HG03064 (cell line): ENCODE measurements around the gene ABCE1.
A peak's percentile ranks its signal among the peaks of the same experiment; 100 is the strongest.

Experiments
- ATAC-seq: cut with Tn5 transposase; IDR thresholded peaks from one replicate; pipeline ENCODE4 v1.9.1; 2021; ENCODE audit warnings: low read depth; ENCODE audit not compliant: unreplicated experiment

Gene ABCE1

GRCh38 chr4:145097821-145098674 is at the start of gene ABCE1, which contains the start of gene ANAPC10:
Gene ABCE1 (plus strand): TSS chr4:145098311. CDS start chr4:145104413, 6,102 bp downstream.
Gene ANAPC10 (minus strand): TSS chr4:145098196. CDS start chr4:145096099, 2,097 bp downstream.
- peak; percentile 78 for ATAC-seq

DNA sequence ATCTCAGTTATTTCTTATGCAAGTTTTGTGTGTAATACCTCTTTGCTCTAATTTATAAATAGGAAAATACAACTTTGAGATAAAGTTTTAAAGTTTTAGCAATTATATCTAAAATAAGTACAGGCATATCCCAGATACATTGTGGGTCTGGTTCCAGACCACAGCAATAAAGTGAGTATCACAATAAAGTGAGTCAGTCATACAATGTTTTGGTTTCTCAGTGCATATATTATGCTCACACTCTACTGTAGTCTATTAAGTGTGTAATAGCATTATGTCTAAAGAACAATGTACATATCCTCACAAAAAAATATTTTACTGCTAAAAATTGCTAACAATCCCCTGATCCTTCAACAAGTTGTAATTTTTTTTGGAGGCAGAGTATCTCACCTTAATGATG is 49.3 kb upstream of the ABCE1 start:
- ATAC-seq, result no peak

DNA sequence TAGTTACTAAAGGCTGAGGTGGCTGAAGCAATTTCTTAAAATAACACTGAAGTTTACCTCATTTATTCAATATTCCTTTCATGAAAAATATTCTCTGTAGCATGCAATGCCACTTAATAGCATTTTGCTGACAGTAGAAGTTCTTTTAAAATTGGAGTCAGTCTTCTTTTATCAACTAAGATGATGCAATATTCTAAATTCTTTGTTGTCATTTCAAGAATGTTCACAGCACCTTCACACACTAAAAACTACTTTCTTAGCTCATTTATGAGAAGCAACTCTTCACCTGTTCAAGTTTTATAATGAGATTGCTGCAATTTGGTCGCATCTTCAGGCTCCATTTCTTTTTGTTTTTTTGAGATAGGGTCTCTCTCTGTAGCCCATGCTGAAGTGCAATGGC is 48.9 kb upstream of the ABCE1 start:
- no peak for ATAC-seq

- no peak for ATAC-seq
These were observed 42.4 kb upstream of the ABCE1 start for GRCh38 chr4:145055533-145056257.

DNA sequence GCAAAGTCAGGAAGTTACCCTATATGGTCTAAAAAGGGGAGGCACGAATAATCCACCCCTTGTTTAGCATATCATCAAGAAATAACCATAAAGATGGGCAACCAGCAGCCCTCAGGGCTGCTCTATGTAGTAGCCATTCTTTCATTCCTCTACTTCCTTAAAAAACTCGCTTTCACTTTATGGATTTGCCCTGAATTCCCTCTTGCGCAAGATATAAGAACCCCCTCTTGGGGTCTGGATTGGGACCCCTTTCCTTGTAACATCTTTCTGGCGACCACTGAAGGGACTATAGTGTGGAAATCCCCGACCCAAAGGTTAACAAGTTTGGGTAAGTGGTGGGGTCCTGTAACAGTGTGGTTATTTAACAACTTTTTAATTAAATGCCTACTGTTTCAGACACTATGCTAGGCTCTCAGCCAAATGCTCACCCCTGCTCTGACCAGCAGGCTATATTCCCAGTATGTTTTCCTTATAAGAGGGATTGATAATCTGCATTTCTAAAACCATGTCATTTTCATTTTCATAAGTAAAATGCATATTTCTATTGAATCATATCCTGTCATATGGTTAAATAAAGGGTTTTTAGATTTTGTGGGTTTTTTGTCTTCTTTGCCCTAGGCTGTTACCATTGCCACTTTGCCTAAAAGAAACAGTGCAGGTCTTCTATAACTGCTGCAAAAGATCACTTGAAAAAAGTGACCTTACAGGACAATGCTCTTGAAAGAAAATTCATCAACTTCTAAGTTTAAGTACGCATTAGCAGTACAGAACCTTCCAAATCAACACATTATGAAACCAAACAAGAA is 41.6 kb upstream of the ABCE1 start:
- ATAC-seq, result no peak

GRCh38 chr4:145058256-145058655 is 39.9 kb upstream of the ABCE1 start:
- no peak for ATAC-seq

DNA sequence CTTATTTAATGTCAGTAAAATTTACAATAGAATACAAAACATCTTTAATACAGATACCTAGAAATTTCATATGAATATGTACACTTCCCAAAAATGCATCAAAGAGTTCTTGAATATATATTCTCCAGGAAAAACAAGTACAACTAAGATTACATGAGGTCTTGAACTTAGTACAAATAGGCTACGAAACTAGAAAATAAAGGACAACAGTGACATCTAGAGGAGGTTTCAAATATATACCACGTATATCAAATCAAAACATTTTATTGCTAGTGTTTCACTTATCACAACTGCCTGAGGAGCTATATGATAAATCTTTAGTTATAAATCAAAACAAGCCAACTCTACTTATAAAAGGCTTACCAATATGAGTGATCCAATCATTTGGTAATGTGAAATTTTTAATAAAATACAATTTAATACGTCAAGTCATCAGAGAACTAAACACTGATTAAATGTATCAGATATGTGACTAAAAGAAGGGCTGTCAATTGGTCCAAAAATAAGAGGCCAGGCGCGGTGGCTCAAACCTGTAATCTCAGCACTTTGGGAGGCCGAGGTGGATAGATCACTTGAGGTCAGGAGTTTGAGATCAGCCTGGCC is 36.7 kb upstream of the ABCE1 start:
- ATAC-seq, result no peak

DNA sequence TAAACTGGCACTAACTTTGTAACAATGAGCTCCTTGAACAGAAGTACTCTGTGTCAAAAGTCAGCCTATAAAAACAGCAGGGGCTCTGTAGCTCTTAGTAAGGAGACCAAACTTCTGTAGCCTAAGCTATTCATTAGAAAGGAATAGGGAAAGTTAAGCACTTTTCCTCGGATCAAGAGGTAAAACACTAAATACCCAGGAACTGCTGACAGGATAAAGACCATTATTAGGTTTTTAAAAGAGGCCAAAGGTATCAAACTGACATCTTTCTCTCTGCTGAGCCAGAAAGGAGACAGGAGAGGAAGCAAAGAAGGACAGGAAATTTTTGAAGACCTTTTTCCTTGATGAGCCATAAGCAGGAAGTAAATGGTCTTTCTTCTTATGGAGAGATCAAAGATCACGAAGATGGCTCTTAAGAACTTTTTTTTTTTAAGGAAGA is 32.0 kb upstream of the ABCE1 start:
- ATAC-seq, result no peak

DNA sequence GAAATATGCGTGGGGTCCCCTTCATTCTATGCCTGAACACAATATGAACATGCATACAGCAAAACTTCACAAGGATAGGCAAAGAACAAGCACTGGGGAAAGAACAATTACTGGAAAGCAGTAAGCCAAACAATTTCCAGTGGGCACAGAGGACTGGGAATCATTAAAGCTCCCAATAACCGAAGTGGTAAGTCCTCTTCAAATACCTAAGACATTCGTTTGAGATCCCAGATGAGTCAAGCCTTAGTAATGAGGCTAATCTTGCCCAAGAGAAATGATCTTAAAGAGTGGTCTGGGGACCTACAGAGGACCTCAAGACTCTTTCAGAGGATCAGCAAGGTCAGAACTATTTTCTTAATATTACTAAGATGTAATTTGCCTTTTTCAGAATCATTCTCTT is 28.8 kb upstream of the ABCE1 start:
- ATAC-seq, result no peak

DNA sequence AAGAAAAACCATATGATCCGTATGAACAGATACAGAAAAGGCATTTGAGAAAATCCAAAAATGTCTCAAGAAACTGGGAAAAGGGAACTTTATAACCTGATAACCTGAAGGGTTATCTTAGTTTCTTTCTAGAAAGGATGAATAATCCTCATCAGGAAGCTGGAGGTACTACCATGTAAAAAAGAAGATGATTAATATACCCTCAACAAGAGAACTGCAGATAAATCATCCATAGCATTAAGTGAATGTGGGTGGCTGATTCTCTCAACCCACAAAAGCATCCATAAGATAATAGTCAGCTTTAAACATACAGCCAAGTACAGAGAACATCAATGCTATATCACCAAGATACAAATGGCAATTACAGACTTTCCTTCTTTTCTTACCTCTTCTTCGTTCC is 26.6 kb upstream of the ABCE1 start:
- no peak for ATAC-seq

- no peak for ATAC-seq
These were observed 22.2 kb upstream of the ABCE1 start for GRCh38 chr4:145075742-145076468.

DNA sequence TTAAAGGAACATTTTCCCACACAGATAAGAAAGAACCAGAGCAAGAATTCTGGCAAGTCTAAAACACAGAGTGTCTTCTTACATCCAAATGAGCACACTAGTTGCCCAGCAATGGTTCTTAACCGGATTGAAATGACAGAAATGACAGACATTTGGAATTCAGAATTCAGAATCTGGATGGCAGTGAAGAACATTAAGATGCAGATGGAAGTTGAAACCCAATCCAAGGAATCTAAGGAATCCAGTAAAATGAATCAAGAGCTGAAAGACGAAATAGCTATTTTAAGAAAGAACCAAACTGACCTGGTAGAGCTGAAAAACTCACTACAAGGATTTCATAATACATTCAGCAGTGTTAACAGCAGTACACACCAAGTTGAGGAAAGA is 21.6 kb upstream of the ABCE1 start:
- ATAC-seq, result no peak

- ATAC-seq, result no peak
These were observed 16.4 kb upstream of the ABCE1 start for GRCh38 chr4:145081756-145082155.

- ATAC-seq, result no peak
These were observed 14.1 kb upstream of the ABCE1 start for GRCh38 chr4:145083891-145084605.

DNA sequence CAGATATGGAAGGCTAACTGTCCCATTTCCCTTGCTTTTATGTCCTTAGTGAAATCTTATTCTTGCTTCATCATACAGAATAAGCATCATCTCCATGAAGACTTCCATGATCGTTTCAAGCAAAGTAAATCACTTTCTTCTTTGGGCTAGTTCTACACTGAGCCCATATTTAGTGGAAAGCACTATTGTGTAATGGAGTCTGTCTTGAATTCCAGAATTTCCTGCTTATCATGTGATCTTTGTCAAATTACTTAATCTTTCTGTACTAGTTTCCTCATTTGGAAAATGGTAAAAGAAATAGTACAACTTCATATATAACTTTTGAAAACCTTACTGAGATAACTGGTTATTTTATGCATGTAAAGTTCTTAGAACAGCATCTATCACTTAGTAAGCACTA is 7.7 kb upstream of the ABCE1 start:
- no peak for ATAC-seq

- ATAC-seq, result no peak
These were observed 4.5 kb upstream of the ABCE1 start for GRCh38 chr4:145093638-145094037.

DNA sequence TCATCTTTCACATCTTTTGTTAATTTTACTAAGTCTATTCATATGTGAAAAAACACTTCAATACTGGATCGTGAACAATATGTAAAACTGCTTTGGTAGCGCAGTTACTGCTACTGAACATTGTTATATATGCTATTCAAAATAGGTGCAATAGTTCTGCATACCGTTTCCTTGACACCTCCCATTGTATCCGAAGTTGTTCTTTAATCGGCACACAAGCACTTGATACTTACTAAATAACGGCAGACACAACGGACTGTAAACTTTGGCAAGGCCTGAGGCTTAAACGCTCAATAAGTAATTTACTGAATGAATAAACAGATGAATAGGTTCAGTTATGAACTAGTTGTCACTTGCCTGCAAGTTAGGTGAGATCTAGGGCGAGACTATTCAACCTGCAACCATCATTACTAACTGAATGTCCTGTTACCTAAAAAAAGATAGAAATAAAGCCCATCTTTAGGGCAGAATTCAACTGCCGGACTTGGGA is 735 bp upstream of the ABCE1 start:
- peak; percentile 1 for ATAC-seq

DNA sequence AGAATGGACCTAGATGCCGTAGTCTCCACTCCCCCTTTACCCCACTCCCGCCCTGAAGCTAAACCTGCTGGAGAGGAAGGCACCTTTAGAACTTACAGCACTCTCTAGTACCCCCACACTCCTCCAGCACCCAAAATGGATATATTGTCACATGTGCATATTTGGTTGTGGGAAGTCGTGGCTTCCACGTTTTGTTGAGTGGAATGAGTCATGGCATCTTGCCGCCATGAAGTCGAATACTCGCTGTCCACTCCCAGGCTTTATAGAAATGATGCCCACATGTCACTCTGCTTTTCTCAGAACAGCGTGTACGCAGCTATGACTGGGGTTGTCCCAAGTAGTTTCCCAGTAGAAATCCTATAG is 545 bp downstream of the ABCE1 start:
- ATAC-seq, result peak; percentile 4

DNA sequence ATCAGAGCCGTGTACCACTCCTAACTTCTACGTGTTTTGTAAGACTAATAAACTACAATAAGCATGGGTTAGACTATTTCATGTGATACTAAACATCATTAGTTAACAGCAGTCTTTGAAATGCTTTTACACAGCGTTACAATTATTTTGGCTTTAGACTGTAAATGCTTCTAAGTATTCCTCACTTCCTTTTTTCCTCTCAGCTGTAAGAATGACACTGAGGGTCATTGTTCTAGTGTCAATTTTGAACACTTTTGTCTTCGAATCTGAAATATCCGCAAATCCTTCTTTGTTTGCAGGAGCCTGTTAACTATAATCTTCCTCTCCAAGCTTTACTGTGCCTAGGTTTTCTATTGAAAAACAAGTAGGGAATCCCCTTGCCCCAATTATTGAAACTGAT is 1.5 kb downstream of the ABCE1 start:
- ATAC-seq, result no peak
